Activated CD8-positive, alpha-beta memory T cell treated with anti-CD3 and anti-CD28 coated beads, Interleukin-2, amount 50 U/mL, for 4 hours (primary cell): ENCODE data around the gene PANX2.
"Not testable (repeated sequence)": the region's sequence is repeated elsewhere in the genome, so short reads cannot be mapped to it uniquely, and the experiment has no call there.

Experiments used
- DNase-seq: peaks from one replicate; pipeline ENCODE4 v3.0.0-alpha.2; 2020

PANX2 gene

GRCh38 chr22:50170453-50171318, at the start of gene PANX2:
Gene PANX2 (plus strand): TSS chr22:50170731. CDS start chr22:50170731, 0 bp downstream.
- no peak for DNase-seq

GRCh38 chr22:50121202-50121740, 49.3 kb upstream of the PANX2 start:
- DNase-seq = no peak

GRCh38 chr22:50123119-50123518, 47.4 kb upstream of the PANX2 start:
- no peak for DNase-seq

GRCh38 chr22:50125029-50125428, 45.5 kb upstream of the PANX2 start:
- DNase-seq = no peak

- DNase-seq = no peak
Measured at GRCh38 chr22:50129121-50129736, 41.3 kb upstream of the PANX2 start.

- DNase-seq = no peak
Measured at GRCh38 chr22:50131894-50132293, 38.6 kb upstream of the PANX2 start.

- DNase-seq = no peak
Measured at GRCh38 chr22:50134481-50134880, 36.0 kb upstream of the PANX2 start.

GRCh38 chr22:50136581-50137015, 33.9 kb upstream of the PANX2 start:
- no peak for DNase-seq

- DNase-seq = not testable (repeated sequence)
Measured at GRCh38 chr22:50137277-50137676, 33.3 kb upstream of the PANX2 start.

- DNase-seq = no peak
Measured at GRCh38 chr22:50138041-50138440, 32.5 kb upstream of the PANX2 start.

GRCh38 chr22:50138988-50139387, 31.5 kb upstream of the PANX2 start:
- DNase-seq = no peak

GRCh38 chr22:50139843-50140415, 30.6 kb upstream of the PANX2 start:
- DNase-seq = no peak

GRCh38 chr22:50140615-50141014, 29.9 kb upstream of the PANX2 start:
- no peak for DNase-seq

- DNase-seq = no peak
Measured at GRCh38 chr22:50141462-50141861, 29.1 kb upstream of the PANX2 start.

- DNase-seq = no peak
Measured at GRCh38 chr22:50141891-50142363, 28.6 kb upstream of the PANX2 start.

GRCh38 chr22:50143096-50143495, 27.4 kb upstream of the PANX2 start:
- no peak for DNase-seq

GRCh38 chr22:50144005-50144614, 26.4 kb upstream of the PANX2 start:
- no peak for DNase-seq

- DNase-seq = no peak
Measured at GRCh38 chr22:50145721-50146438, 24.7 kb upstream of the PANX2 start.

GRCh38 chr22:50146439-50147238, 23.9 kb upstream of the PANX2 start:
- DNase-seq = no peak

GRCh38 chr22:50147258-50148165, 23.0 kb upstream of the PANX2 start:
- DNase-seq = not testable (repeated sequence)

GRCh38 chr22:50148166-50148500, 22.4 kb upstream of the PANX2 start:
- DNase-seq = no peak
